CD8-positive, alpha-beta memory T cell (primary cell): ENCODE measurements around the gene BTN3A1. TPM values are rescaled to one million over a fixed set of nuclear protein-coding genes. Genes with fewer than 3 reads are reported as not detected.

Experiments used
- CTCF ChIA-PET: fragments of 350-600 bp; sonication (Branson Sonifier 250); formaldehyde crosslinking; loops from one replicate; lab custom pipeline; 2021; ENCODE audit warnings: antibody characterized with exemption; lab: Charles Lee
- POLR2A ChIA-PET: fragments of 350-600 bp; sonication (Branson Sonifier 250); formaldehyde crosslinking; loops from one replicate; lab custom pipeline; 2021; ENCODE audit warnings: antibody characterized with exemption; lab: Charles Lee
- DNase-seq, 5 donors: peaks; one replicate each; pipeline versions ENCODE4 v3.0.0 to v3.0.0-alpha.2; 2020 to 2022; ENCODE audit warnings: mixed read lengths in 1 of 5
- H3K27ac ChIP-seq: one replicate; pipeline ENCODE4 v1.7.0; 2013; ENCODE audit warnings: low read depth, mild to moderate bottlenecking, low read length, moderate library complexity
- H3K27me3 ChIP-seq: 2 replicates; pipeline ENCODE4 v1.7.0; 2013; ENCODE audit warnings: low read length, mild to moderate bottlenecking; ENCODE audit not compliant: insufficient read depth, poor library complexity, severe bottlenecking
- H3K36me3 ChIP-seq: 2 replicates; pipeline ENCODE4 v1.7.0; 2013; ENCODE audit warnings: mild to moderate bottlenecking, low read length, moderate library complexity; ENCODE audit not compliant: insufficient read depth
- H3K4me1 ChIP-seq: 2 replicates; pipeline ENCODE4 v1.7.0; 2013; ENCODE audit warnings: mild to moderate bottlenecking, low read length, moderate library complexity; ENCODE audit not compliant: insufficient read depth
- H3K4me3 ChIP-seq: 2 replicates; pipeline ENCODE4 v1.7.0; 2013; ENCODE audit warnings: mild to moderate bottlenecking, low read length
- H3K9me3 ChIP-seq: 2 replicates; pipeline ENCODE4 v1.7.0; 2013; ENCODE audit warnings: mild to moderate bottlenecking, low read length
- H3K27ac Mint-ChIP-seq, 8 donors: one replicate each; pipeline ENCODE4 v1.8.0; 2020 to 2021; ENCODE audit warnings: mixed read lengths in 8 of 8, mild to moderate bottlenecking in 6 of 8, inconsistent platforms in 3 of 8, moderate library complexity in 3 of 8
- H3K27me3 Mint-ChIP-seq, 2 donors: one replicate each; pipeline ENCODE4 v1.8.0; 2020 to 2021; ENCODE audit warnings: mixed read lengths in 2 of 2, mild to moderate bottlenecking in 1 of 2, moderate library complexity in 1 of 2
- H3K36me3 Mint-ChIP-seq, 3 donors: one replicate each; pipeline ENCODE4 v1.8.0; 2020 to 2021; ENCODE audit warnings: mixed read lengths in 3 of 3, inconsistent platforms in 1 of 3, mild to moderate bottlenecking in 1 of 3
- H3K4me1 Mint-ChIP-seq, 3 donors: one replicate each; pipeline ENCODE4 v1.8.0; 2020 to 2021; ENCODE audit warnings: mixed read lengths in 3 of 3, inconsistent platforms in 1 of 3, mild to moderate bottlenecking in 1 of 3
- H3K4me3 Mint-ChIP-seq, 7 donors: one replicate each; pipeline ENCODE4 v1.8.0; 2020 to 2021; ENCODE audit warnings: mixed read lengths in 7 of 7, mild to moderate bottlenecking in 6 of 7, moderate library complexity in 4 of 7, inconsistent platforms in 2 of 7
- H3K9me3 Mint-ChIP-seq, 5 donors: one replicate each; pipeline ENCODE4 v1.8.0; 2020 to 2022; ENCODE audit warnings: mixed read lengths in 5 of 5, mild to moderate bottlenecking in 3 of 5, moderate library complexity in 2 of 5, inconsistent platforms in 1 of 5
- polyA plus RNA-seq: library from polyadenylated mRNA; unstranded; fragments of 300-500 nt; fragmentation: Illumina TruSeq; gene quantifications from one replicate; pipeline ENCODE4 v1.2.3, GENCODE V29; 2021
- total RNA-seq, 2 experiments: library from RNA; stranded (reverse); gene quantifications; one replicate each; pipeline ENCODE4 v1.2.3, GENCODE V29; 2021

Gene BTN3A1
- total and polyA plus RNA-seq, 3 experiments from 2014 or later: 30.8 to 85.0 (median 31.5) TPM

DNA sequence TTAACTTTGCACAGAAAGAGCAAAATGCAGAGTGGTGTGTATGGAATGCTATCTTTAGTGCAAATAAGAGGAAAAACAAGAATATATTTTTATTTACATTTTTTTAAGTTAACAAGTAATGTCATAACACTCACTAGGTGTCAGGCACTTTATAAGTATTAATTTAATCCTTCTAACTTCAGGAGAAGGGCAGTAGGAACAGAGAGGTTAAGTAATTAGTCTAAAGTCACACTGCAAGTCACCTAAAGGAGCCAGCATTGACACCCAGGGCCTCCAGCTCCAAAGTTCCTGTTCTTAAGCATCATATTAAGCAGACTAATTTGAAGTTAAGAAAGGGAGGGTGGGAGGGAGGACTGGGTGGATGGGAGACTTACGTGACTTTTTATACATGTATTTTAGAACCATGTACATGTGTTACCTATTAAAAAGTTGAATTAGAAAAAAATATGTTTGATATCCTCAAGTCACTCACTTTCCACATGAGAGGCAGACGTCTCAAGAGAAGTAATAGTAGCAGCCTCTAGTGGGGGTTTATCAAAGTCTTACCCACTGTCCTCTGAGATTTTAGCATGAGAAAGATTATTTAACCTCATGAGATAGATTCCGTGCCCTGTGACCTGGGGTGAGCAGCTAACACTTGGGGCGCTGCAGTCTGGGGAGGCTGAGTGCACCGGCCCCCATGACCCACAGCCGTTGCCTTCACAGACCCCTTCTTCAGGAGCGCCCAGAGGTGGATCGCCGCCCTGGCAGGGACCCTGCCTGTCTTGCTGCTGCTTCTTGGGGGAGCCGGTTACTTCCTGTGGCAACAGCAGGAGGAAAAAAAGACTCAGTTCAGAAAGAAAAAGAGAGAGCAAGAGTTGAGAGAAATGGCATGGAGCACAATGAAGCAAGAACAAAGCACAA lies 7.0 kb downstream of the BTN3A1 start:
- H3K4me3 Mint-ChIP-seq: no peak overlapping the region
- ChIA-PET POLR2A (interaction anchor here (0.6 to 1.5 kb wide), 2 partner anchors 9 to 151 kb away, joined by 3 to 4 read pairs; no protein-coding TSS in a partner anchor), CTCF (no interaction called here)
- Histone ChIP-seq H3K27ac (no peak overlapping the region), H3K9me3 (no peaks in the 10 kb centered on the region), H3K4me3 (no peak overlapping the region), H3K36me3 (peaks cover 64% of the 10 kb centered on the region), H3K4me1 (peaks cover 48% of the 10 kb centered on the region), H3K27me3 (no peaks in the 10 kb centered on the region)
- no peak for DNase-seq
- H3K27me3 Mint-ChIP-seq: no peaks in the 10 kb centered on the region
- H3K4me1 Mint-ChIP-seq: peaks cover 45 to 74% (median 47%) of the 10 kb centered on the region in 3 donors
- H3K9me3 Mint-ChIP-seq: no peaks in the 10 kb centered on the region
- peak overlapping the region in 6 of 8 donors; percentile 23 to 66 (median 49) for H3K27ac Mint-ChIP-seq
- H3K36me3 Mint-ChIP-seq: peaks cover 19 to 94% (median 44%) of the 10 kb centered on the region in 3 donors

DNA sequence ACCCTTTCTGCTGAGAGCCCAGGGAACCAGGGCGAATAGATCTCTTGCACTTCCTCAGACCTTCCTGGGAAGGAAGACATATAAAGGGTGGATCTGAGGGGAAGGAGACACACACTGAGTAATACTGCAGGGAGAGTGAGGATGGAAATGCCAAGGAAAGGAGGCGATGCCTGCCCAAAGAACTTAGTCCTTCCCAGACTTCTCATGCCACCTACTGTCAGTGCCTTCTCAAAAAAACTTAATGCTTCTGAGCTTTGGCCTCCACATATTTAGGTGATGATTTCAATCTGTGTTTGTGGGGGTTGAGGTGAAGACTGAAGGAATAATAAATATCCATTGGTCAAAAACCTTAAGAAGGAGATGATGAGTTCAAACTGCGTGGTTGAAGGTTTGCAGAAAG lies 9.7 kb downstream of the BTN3A1 start:
- H3K27ac Mint-ChIP-seq: peak overlapping the region in 7 of 8 donors; percentile 23 to 94 (median 62)
- CTCF ChIA-PET: interaction anchor here (1.0 kb wide), 1 partner anchor 70 kb away, joined by 4 read pairs; no protein-coding TSS in a partner anchor
- H3K27me3 Mint-ChIP-seq: no peaks in the 10 kb centered on the region
- H3K9me3 ChIP-seq: no peaks in the 10 kb centered on the region
- no peaks in the 10 kb centered on the region for H3K9me3 Mint-ChIP-seq
- peaks cover 26% of the 10 kb centered on the region for H3K4me1 ChIP-seq
- H3K4me3 ChIP-seq: no peak overlapping the region
- peaks cover 26 to 58% (median 33%) of the 10 kb centered on the region in 3 donors for H3K4me1 Mint-ChIP-seq
- no peak for DNase-seq
- H3K36me3 ChIP-seq: peaks cover 52% of the 10 kb centered on the region
- no peaks in the 10 kb centered on the region for H3K27me3 ChIP-seq
- peaks cover 25 to 90% (median 43%) of the 10 kb centered on the region in 3 donors for H3K36me3 Mint-ChIP-seq
- H3K27ac ChIP-seq: no peak overlapping the region
- no peak overlapping the region for H3K4me3 Mint-ChIP-seq
- POLR2A ChIA-PET: no interaction called here

DNA sequence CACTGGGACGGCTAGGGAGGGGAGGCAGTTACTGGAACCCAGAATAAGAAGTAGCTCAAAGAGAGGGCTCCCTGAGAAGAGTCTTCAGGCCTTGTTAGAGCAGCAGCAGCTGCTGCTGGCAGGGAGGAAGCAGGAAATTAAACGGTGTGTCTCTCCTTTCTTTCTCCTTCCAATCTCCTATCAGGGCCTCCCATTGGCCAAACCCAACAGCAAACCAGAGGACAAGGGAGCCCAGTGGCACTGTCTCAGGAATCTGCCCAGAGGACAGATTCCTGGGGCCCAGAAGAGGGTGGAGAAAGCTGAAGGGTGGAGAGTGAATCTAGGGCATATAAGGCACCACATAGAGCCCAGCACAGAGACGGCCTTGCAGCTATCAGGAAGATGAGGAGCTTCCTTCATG lies 10.2 kb downstream of the BTN3A1 start:
- H3K27ac Mint-ChIP-seq: peak overlapping the region in 6 of 8 donors; percentile 23 to 94 (median 62)
- Histone ChIP-seq H3K4me3 (no peak overlapping the region), H3K27me3 (no peaks in the 10 kb centered on the region), H3K4me1 (peaks cover 21% of the 10 kb centered on the region), H3K27ac (no peak overlapping the region), H3K36me3 (peaks cover 47% of the 10 kb centered on the region), H3K9me3 (no peaks in the 10 kb centered on the region)
- CTCF ChIA-PET: interaction anchor here (1.0 kb wide), 1 partner anchor 71 kb away, joined by 4 read pairs; no protein-coding TSS in a partner anchor
- POLR2A ChIA-PET: no interaction called here
- H3K27me3 Mint-ChIP-seq: no peaks in the 10 kb centered on the region
- H3K4me3 Mint-ChIP-seq: no peak overlapping the region
- peaks cover 0 to 3% (median 0%) of the 10 kb centered on the region in 5 donors for H3K9me3 Mint-ChIP-seq
- no peak for DNase-seq
- H3K4me1 Mint-ChIP-seq: peaks cover 21 to 53% (median 28%) of the 10 kb centered on the region in 3 donors
- peaks cover 28 to 86% (median 42%) of the 10 kb centered on the region in 3 donors for H3K36me3 Mint-ChIP-seq

DNA sequence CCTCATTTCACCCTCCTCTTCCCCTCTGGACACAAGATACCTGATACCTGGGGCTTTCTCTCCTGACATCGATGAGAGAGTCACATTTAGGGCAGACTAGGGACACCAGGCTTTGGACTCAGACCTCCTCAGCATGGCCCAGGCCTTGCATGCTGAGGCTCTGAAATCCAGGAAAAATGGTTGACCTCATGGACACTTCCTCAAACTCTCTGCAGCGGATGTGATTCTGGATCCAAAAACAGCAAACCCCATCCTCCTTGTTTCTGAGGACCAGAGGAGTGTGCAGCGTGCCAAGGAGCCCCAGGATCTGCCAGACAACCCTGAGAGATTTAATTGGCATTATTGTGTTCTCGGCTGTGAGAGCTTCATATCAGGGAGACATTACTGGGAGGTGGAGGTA lies 10.9 kb downstream of the BTN3A1 start:
- Mint-ChIP-seq H3K27ac (peak overlapping the region in 5 of 8 donors; percentile 7 to 91 (median 32)), H3K36me3 (peaks cover 34 to 79% (median 44%) of the 10 kb centered on the region in 3 donors), H3K9me3 (peaks cover 0 to 6% (median 4%) of the 10 kb centered on the region in 5 donors), H3K4me3 (no peak overlapping the region), H3K4me1 (peaks cover 14 to 46% (median 21%) of the 10 kb centered on the region in 3 donors), H3K27me3 (no peaks in the 10 kb centered on the region)
- Histone ChIP-seq H3K27ac (no peak overlapping the region), H3K4me3 (no peak overlapping the region), H3K4me1 (peaks cover 14% of the 10 kb centered on the region), H3K9me3 (no peaks in the 10 kb centered on the region), H3K27me3 (no peaks in the 10 kb centered on the region), H3K36me3 (peaks cover 40% of the 10 kb centered on the region)
- no peak for DNase-seq
- ChIA-PET POLR2A (no interaction called here), CTCF (no interaction called here)

DNA sequence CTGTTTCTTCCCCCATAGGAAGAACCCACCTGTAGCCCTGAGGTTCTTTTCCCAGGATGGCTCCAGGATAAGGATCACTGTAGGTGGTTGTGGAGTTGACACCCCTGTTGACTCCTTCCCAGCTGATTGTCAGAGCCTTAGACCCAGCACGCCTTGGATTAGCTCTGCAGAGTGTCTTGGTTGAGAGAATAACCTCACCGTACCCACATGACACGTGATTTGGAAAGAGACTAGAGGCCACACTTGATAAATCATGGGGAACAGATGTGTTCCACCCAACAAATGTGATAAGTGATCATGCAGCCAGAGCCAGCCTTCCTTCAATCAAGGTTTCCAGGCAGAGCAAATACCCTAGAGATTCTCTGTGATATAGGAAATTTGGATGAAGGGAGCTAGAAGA lies 12.2 kb downstream of the BTN3A1 start:
- Mint-ChIP-seq H3K27ac (peak overlapping the region in 3 of 8 donors; percentile 32 to 72 (median 64)), H3K36me3 (peaks cover 34 to 69% (median 43%) of the 10 kb centered on the region in 3 donors), H3K27me3 (no peaks in the 10 kb centered on the region), H3K9me3 (peaks cover 0 to 6% (median 4%) of the 10 kb centered on the region in 5 donors), H3K4me1 (peaks cover 7 to 39% (median 14%) of the 10 kb centered on the region in 3 donors), H3K4me3 (no peak overlapping the region)
- Histone ChIP-seq H3K27ac (no peak overlapping the region), H3K4me1 (peaks cover 7% of the 10 kb centered on the region), H3K9me3 (no peaks in the 10 kb centered on the region), H3K4me3 (no peak overlapping the region), H3K27me3 (no peaks in the 10 kb centered on the region), H3K36me3 (peaks cover 30% of the 10 kb centered on the region)
- DNase-seq: no peak
- ChIA-PET CTCF (interaction anchor here (1.0 kb wide), 1 partner anchor 181 kb away, joined by 3 read pairs; no protein-coding TSS in a partner anchor), POLR2A (interaction anchor here (0.6 kb wide), 1 partner anchor 140 kb away, joined by 3 read pairs; no protein-coding TSS in a partner anchor)

DNA sequence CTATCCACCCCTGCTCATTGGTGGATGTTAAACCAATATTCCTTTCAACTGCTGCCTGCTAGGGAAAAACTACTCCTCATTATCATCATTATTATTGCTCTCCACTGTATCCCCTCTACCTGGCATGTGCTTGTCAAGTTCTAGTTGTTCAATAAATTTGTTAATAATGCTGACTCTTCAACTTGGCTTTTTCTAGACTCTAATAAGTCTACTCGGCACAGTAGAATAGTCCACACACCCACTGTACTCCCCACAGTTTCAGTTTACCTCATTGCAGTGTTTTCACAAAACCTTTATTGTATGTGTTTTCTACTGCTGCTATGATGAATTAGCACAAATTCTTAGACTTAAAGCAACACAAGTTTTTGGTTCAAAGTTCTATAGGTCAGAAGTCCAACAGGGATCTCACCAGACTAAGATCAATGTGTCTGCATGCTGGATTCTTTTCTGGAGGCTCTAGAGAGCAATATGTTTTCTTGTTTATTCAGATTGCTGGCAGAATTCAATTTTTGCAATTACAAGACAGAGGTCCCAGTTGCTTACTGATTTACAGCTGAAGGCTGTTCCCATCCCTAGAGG lies 13.1 kb downstream of the BTN3A1 start:
- no peaks in the 10 kb centered on the region for H3K27me3 ChIP-seq
- peaks cover 2% of the 10 kb centered on the region for H3K4me1 ChIP-seq
- Mint-ChIP-seq H3K27me3 (no peaks in the 10 kb centered on the region), H3K27ac (peak overlapping the region in 5 of 8 donors; percentile 5 to 69 (median 10)), H3K9me3 (peaks cover 0 to 6% (median 4%) of the 10 kb centered on the region in 5 donors), H3K4me3 (no peak overlapping the region), H3K36me3 (peaks cover 34 to 61% (median 39%) of the 10 kb centered on the region in 3 donors), H3K4me1 (peaks cover 7 to 31% (median 14%) of the 10 kb centered on the region in 3 donors)
- DNase-seq: no peak
- H3K27ac ChIP-seq: no peak overlapping the region
- ChIA-PET POLR2A (no interaction called here), CTCF (no interaction called here)
- peaks cover 22% of the 10 kb centered on the region for H3K36me3 ChIP-seq
- H3K9me3 ChIP-seq: no peaks in the 10 kb centered on the region
- H3K4me3 ChIP-seq: no peak overlapping the region

DNA sequence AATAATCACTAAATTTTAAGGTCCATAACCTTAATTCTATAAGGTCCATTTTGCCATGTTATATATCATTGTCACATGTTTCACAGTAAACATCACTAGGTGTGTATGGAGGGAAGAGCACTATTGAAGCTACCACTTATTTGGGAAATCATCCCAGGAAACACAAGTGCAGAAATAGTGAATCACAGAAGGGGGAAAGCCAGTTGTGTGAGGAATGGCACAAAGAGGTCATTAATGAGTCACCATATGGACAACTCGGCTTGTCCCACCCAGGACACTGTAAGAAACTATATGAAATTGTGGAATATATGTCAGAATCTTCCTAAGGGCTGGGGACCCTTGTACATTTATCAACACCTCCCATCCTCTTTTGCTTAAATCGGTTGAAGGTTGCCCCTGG lies 13.7 kb downstream of the BTN3A1 start:
- peaks cover 6 to 27% (median 14%) of the 10 kb centered on the region in 3 donors for H3K4me1 Mint-ChIP-seq
- Histone ChIP-seq H3K9me3 (no peaks in the 10 kb centered on the region), H3K36me3 (peaks cover 17% of the 10 kb centered on the region), H3K27me3 (no peaks in the 10 kb centered on the region), H3K27ac (no peak overlapping the region), H3K4me3 (no peak overlapping the region), H3K4me1 (peaks cover 5% of the 10 kb centered on the region)
- no peak for DNase-seq
- ChIA-PET POLR2A (no interaction called here), CTCF (no interaction called here)
- peaks cover 34 to 55% (median 36%) of the 10 kb centered on the region in 3 donors for H3K36me3 Mint-ChIP-seq
- no peak overlapping the region for H3K27ac Mint-ChIP-seq
- no peaks in the 10 kb centered on the region for H3K27me3 Mint-ChIP-seq
- no peak overlapping the region for H3K4me3 Mint-ChIP-seq
- H3K9me3 Mint-ChIP-seq: peaks cover 0 to 6% (median 4%) of the 10 kb centered on the region in 5 donors
